Upper lobe of left lung (tissue), 6 donors: Measurements from ENCODE around the gene RYR3. TPM values are rescaled to one million over a fixed set of nuclear protein-coding genes. Genes with fewer than 3 reads are reported as not detected.

ENCODE experiments used
- ATAC-seq, 2 donors: fragments of 200-7000 bp; cut with Tn5 transposase; one replicate each; pipeline ENCODE4 v1.9.1; 2022; ENCODE audit warnings: mild to moderate bottlenecking in 2 of 2, moderate library complexity in 2 of 2; ENCODE audit not compliant: low FRiP score in 2 of 2
- DNase-seq, 2 donors: peaks; one replicate each; pipeline ENCODE4 v3.0.0-alpha.2; 2019 to 2020
- H3K27ac ChIP-seq, 4 donors: fragments of 200-600 bp; sonication (generic); one replicate each; pipeline ENCODE4 v1.5.1; 2016 to 2019
- H3K27me3 ChIP-seq, 4 donors: fragments of 200-600 bp; sonication (generic); one replicate each; pipeline ENCODE4 v1.5.1; 2017 to 2019
- H3K36me3 ChIP-seq, 4 donors: fragments of 200-600 bp; sonication (generic); one replicate each; pipeline ENCODE4 v1.5.1; 2016 to 2019
- H3K4me1 ChIP-seq, 4 donors: fragments of 200-600 bp; sonication (generic); one replicate each; pipeline ENCODE4 v1.5.1; 2018 to 2019
- H3K4me3 ChIP-seq, 4 donors: fragments of 200-600 bp; sonication (generic); one replicate each; pipeline ENCODE4 v1.5.1; 2017 to 2019; ENCODE audit warnings: mild to moderate bottlenecking in 2 of 4, moderate library complexity in 1 of 4
- H3K9me3 ChIP-seq, 4 donors: fragments of 200-600 bp; sonication (generic); one replicate each; pipeline ENCODE4 v1.5.1; 2018 to 2019
- EP300 ChIP-seq, 4 donors: sonication (generic); formaldehyde crosslinking; IDR thresholded peaks; one replicate each; pipeline ENCODE4 v1.5.1; 2017; ENCODE audit warnings: antibody characterized with exemption in 4 of 4, control low read depth in 2 of 4
- POLR2A ChIP-seq, 4 donors: fragments of 450-650 bp; IDR thresholded peaks; one replicate each; pipeline ENCODE4 v1.5.1; 2016 to 2017; ENCODE audit warnings: antibody characterized with exemption in 4 of 4, mild to moderate bottlenecking in 2 of 4
- POLR2AphosphoS5 ChIP-seq, 2 donors: sonication (generic); formaldehyde crosslinking; IDR thresholded peaks; one replicate each; pipeline ENCODE4 v1.5.1; 2017; ENCODE audit warnings: antibody characterized with exemption in 2 of 2
- WGBS, 2 donors: methylation state at CpG; one replicate each; pipeline ENCODE4 v1.1.5; 2017 to 2018; 5-methylcytosine and 5-hydroxymethylcytosine counted together
- total RNA-seq, 6 donors: library from RNA; depleted of rRNA in 4 of 6; stranded (reverse); fragments of >200 nt in 4 of 6; gene quantifications; one replicate each; pipeline versions ENCODE4 v1.1.0 to v1.2.1, GENCODE V29; 2016 to 2021
- TF ChIP-seq, protein P1 (sequence below), 6 experiments: fragments of 450-650 bp in 4 of 6; fragments of 200-600 bp in 2 of 6; sonication (generic) in 2 of 6; IDR thresholded peaks; one replicate each; pipeline ENCODE4 v1.5.1; 2016 to 2019; ENCODE audit warnings: antibody characterized with exemption in 6 of 6
- donor health status: DM: no; HTN: no; CAD: no; lungs with moderate emphysema.
- donor health status: DM: no; HTN: yes; CAD: no; lungs with severe emphysema.

RYR3 gene
- total RNA-seq, 6 donors from 2014 or later: under 0.01 to 0.34 (median 0.15) TPM

DNA sequence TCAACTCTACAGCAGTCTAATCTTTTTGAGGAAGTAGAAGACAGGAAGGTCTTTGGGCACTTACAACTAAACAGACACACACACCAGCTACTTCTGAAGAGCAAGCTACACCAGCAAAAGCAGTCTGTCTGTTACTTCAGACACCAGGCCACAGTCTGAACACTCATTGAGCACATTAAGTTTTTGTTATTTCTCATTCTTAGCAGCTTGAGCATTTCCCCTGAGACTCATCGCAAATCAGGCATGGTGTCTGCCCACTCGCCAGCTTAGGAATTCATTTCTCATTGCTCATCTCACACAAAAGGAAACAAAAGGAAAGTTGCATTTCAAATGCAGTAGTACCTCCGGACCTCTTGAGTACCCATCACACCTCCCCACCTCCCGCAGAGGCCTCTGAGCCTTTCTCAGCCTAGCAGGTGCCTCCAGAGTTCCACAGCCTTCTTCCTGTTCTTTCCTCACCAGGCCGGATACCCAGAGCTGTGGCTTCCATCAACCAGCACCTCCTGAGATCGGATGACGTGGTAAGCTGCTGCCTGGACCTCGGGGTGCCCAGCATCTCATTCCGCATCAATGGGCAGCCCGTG, 302.0 kb downstream of the RYR3 start:
- no peak for TF ChIP-seq POLR2AphosphoS5 (IDR thresholded peaks at IDR 0.05)
- TF ChIP-seq, protein P1, sequence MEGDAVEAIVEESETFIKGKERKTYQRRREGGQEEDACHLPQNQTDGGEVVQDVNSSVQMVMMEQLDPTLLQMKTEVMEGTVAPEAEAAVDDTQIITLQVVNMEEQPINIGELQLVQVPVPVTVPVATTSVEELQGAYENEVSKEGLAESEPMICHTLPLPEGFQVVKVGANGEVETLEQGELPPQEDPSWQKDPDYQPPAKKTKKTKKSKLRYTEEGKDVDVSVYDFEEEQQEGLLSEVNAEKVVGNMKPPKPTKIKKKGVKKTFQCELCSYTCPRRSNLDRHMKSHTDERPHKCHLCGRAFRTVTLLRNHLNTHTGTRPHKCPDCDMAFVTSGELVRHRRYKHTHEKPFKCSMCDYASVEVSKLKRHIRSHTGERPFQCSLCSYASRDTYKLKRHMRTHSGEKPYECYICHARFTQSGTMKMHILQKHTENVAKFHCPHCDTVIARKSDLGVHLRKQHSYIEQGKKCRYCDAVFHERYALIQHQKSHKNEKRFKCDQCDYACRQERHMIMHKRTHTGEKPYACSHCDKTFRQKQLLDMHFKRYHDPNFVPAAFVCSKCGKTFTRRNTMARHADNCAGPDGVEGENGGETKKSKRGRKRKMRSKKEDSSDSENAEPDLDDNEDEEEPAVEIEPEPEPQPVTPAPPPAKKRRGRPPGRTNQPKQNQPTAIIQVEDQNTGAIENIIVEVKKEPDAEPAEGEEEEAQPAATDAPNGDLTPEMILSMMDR (IDR thresholded peaks at IDR 0.05): no peak
- Histone ChIP-seq H3K27ac (no peak overlapping the region), H3K9me3 (no peaks in the 10 kb centered on the region), H3K4me1 (no peaks in the 10 kb centered on the region), H3K4me3 (no peak overlapping the region), H3K27me3 (no peaks in the 10 kb centered on the region), H3K36me3 (no peaks in the 10 kb centered on the region)
- DNase-seq (peak in 1 of 2 donors; percentile 7), ATAC-seq (no peak)
- WGBS, 2 donors: 80 to 89% methylated on average over 4 to 10 of the region's 10 CpGs

- WGBS, 2 donors: 55 to 56% methylated on average over 3 of the region's 3 CpGs
- no peaks in the 10 kb centered on the region for H3K9me3 ChIP-seq
- no peaks in the 10 kb centered on the region for H3K4me1 ChIP-seq
- DNase-seq (no peak), ATAC-seq (no peak)
- TF ChIP-seq, protein P1 (IDR thresholded peaks at IDR 0.05): no peak
- TF ChIP-seq POLR2A (IDR thresholded peaks at IDR 0.05) (no peak), POLR2AphosphoS5 (IDR thresholded peaks at IDR 0.05) (no peak), EP300 (IDR thresholded peaks at IDR 0.05) (no peak)
- no peaks in the 10 kb centered on the region for H3K36me3 ChIP-seq
- H3K27ac ChIP-seq: no peak overlapping the region
- no peak overlapping the region for H3K4me3 ChIP-seq
- H3K27me3 ChIP-seq: no peaks in the 10 kb centered on the region
These were observed 305.7 kb downstream of the RYR3 start for GRCh38 chr15:33616475-33616874.

DNA sequence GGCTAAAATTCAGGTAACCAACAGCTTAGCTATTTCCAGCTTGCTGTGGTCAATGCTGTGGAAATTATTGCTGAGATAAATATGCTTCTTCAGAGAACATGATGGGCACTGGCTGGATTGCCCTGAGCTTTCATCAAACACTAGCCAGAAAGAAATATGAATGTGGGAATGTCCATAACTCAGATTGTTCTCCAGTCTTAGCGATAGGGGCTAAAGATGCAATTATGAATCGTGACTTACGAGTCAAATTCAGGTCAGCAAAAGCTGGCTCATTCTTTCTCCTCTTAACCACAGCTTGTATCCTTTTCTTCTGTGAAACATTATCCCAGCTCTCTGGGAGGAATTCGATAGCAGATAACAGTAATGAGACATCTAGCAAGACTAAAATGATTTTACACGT, 307.6 kb downstream of the RYR3 start:
- TF ChIP-seq POLR2A (IDR thresholded peaks at IDR 0.05) (no peak), EP300 (IDR thresholded peaks at IDR 0.05) (no peak), POLR2AphosphoS5 (IDR thresholded peaks at IDR 0.05) (no peak)
- TF ChIP-seq, protein P1 (IDR thresholded peaks at IDR 0.05): no peak
- 75 to 79% methylated on average over 5 of the region's 5 CpGs for WGBS, 2 donors
- Histone ChIP-seq H3K36me3 (no peaks in the 10 kb centered on the region), H3K4me3 (no peak overlapping the region), H3K4me1 (no peaks in the 10 kb centered on the region), H3K27ac (no peak overlapping the region), H3K27me3 (no peaks in the 10 kb centered on the region), H3K9me3 (no peaks in the 10 kb centered on the region)
- DNase-seq (no peak), ATAC-seq (no peak)

DNA sequence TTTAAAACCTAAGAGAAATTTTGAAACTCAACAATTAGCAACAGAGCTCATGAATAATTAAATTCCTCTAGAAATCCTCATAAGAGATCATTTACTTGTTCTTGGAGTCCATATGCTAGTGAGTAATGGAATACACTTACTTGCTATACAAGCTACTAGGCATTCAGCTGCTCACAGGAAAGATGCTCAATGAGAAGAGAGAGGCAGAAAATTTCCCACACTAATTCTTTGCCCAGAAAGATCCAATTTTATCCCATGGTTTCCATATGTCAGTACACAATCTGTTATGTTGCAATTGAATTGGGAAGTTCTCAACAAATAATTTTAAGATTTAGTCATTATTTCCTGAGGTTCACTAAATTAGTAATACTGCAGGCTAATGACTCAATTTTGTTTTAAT, 310.4 kb downstream of the RYR3 start:
- H3K27ac ChIP-seq: no peak overlapping the region
- no peaks in the 10 kb centered on the region for H3K36me3 ChIP-seq
- H3K9me3 ChIP-seq: no peaks in the 10 kb centered on the region
- DNase-seq: no peak
- ATAC-seq: no peak
- no peak overlapping the region for H3K4me3 ChIP-seq
- TF ChIP-seq, protein P1 (IDR thresholded peaks at IDR 0.05): no peak
- TF ChIP-seq EP300 (IDR thresholded peaks at IDR 0.05) (no peak), POLR2AphosphoS5 (IDR thresholded peaks at IDR 0.05) (no peak), POLR2A (IDR thresholded peaks at IDR 0.05) (no peak)
- H3K27me3 ChIP-seq: no peaks in the 10 kb centered on the region
- H3K4me1 ChIP-seq: no peaks in the 10 kb centered on the region

DNA sequence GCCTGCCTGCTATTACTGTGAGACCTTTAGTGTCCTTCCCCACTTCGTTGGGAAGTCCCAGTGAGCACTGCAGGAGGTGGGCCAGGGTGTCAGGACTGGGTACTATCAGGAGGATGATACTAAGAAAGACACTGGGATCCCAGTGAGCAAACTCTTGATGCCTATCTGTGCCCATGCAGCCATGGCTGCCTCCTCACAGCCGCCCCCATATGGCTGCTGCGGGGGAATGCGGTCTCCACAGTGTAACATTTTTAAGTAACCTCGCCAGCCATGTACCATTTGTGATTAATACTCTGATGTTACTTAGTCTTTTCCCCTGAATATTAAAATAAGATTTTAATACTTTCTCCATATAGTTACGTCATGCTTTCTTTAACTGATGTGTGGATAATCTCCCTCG, 312.2 kb downstream of the RYR3 start:
- ATAC-seq: no peak
- no peak overlapping the region for H3K4me3 ChIP-seq
- H3K4me1 ChIP-seq: no peaks in the 10 kb centered on the region

More for the DNA sequence above, 312.2 kb downstream of the RYR3 start:
- H3K27ac ChIP-seq: no peak overlapping the region
- no peaks in the 10 kb centered on the region for H3K27me3 ChIP-seq
- DNase-seq: no peak
- TF ChIP-seq EP300 (IDR thresholded peaks at IDR 0.05) (no peak), POLR2A (IDR thresholded peaks at IDR 0.05) (no peak), POLR2AphosphoS5 (IDR thresholded peaks at IDR 0.05) (no peak)
- H3K9me3 ChIP-seq: no peaks in the 10 kb centered on the region
- H3K36me3 ChIP-seq: no peaks in the 10 kb centered on the region
- 89 to 92% methylated on average over 6 to 7 of the region's 7 CpGs for WGBS, 2 donors
